Dedifferentiated amniotic fluid mesenchymal stem cell (primary cell): Measurements from ENCODE around the gene ADRB1.

Experiments
- DNase-seq: peaks from one replicate; pipeline ENCODE4 v3.0.0-alpha.2; 2016; ENCODE audit errors: extremely low spot score

ADRB1 gene

GRCh38 chr10:114057855-114058254, 14.2 kb downstream of the ADRB1 start:
- DNase-seq: no peak

GRCh38 chr10:114058297-114058696, 14.6 kb downstream of the ADRB1 start:
- no peak for DNase-seq

GRCh38 chr10:114059561-114059960, 15.9 kb downstream of the ADRB1 start:
- no peak for DNase-seq

GRCh38 chr10:114060456-114060855, 16.8 kb downstream of the ADRB1 start:
- DNase-seq: no peak

GRCh38 chr10:114061148-114061547, 17.5 kb downstream of the ADRB1 start:
- no peak for DNase-seq

- no peak for DNase-seq
Observed at GRCh38 chr10:114061789-114062188, 18.1 kb downstream of the ADRB1 start.

- no peak for DNase-seq
Observed at GRCh38 chr10:114064151-114065048, 20.7 kb downstream of the ADRB1 start.

GRCh38 chr10:114065049-114065435, 21.4 kb downstream of the ADRB1 start:
- no peak for DNase-seq

GRCh38 chr10:114068054-114068707, 24.5 kb downstream of the ADRB1 start:
- DNase-seq: no peak

- DNase-seq: no peak
Observed at GRCh38 chr10:114070710-114071109, 27.0 kb downstream of the ADRB1 start.

- DNase-seq: no peak
Observed at GRCh38 chr10:114071178-114071577, 27.5 kb downstream of the ADRB1 start.

GRCh38 chr10:114073395-114074186, 29.9 kb downstream of the ADRB1 start:
- DNase-seq: no peak

- no peak for DNase-seq
Observed at GRCh38 chr10:114075093-114075492, 31.4 kb downstream of the ADRB1 start.

- DNase-seq: no peak
Observed at GRCh38 chr10:114077347-114077746, 33.7 kb downstream of the ADRB1 start.

- DNase-seq: no peak
Observed at GRCh38 chr10:114077815-114078219, 34.2 kb downstream of the ADRB1 start.

GRCh38 chr10:114078346-114078745, 34.7 kb downstream of the ADRB1 start:
- no peak for DNase-seq

GRCh38 chr10:114079421-114079820, 35.8 kb downstream of the ADRB1 start:
- DNase-seq: no peak

GRCh38 chr10:114081911-114082583, 38.4 kb downstream of the ADRB1 start:
- no peak for DNase-seq

- no peak for DNase-seq
Observed at GRCh38 chr10:114083040-114083439, 39.4 kb downstream of the ADRB1 start.

GRCh38 chr10:114084215-114084614, 40.5 kb downstream of the ADRB1 start:
- DNase-seq: no peak

GRCh38 chr10:114087255-114087654, 43.6 kb downstream of the ADRB1 start:
- no peak for DNase-seq

- no peak for DNase-seq
Observed at GRCh38 chr10:114087655-114088054, 44.0 kb downstream of the ADRB1 start.
